GM23248 (cell line): ENCODE results near the gene PGP. TPM values are rescaled to one million over a fixed set of nuclear protein-coding genes. Genes with fewer than 3 reads are reported as not detected.

ENCODE experiments used
- DNase-seq: peaks from one replicate; pipeline ENCODE4 v3.0.0-alpha.2; 2015
- H2AFZ ChIP-seq: fragments of 200-600 bp; sonication (generic); 2 replicates; pipeline ENCODE4 v1.6.1; 2016; ENCODE audit warnings: antibody characterized with exemption
- H3F3A ChIP-seq: fragments of 200-600 bp; sonication (generic); 2 replicates; pipeline ENCODE4 v1.6.1; 2016; ENCODE audit warnings: mild to moderate bottlenecking, antibody characterized with exemption, mixed run types; ENCODE audit not compliant: insufficient read depth
- H3K27ac ChIP-seq: fragments of 200-600 bp; sonication (generic); 2 replicates; pipeline ENCODE4 v1.5.1; 2016; ENCODE audit warnings: mild to moderate bottlenecking
- H3K27me3 ChIP-seq: fragments of 200-600 bp; sonication (generic); replicated peaks from 2 replicates; pipeline ENCODE4 v1.6.1; 2016; ENCODE audit warnings: mild to moderate bottlenecking; ENCODE audit not compliant: insufficient read depth
- H3K36me3 ChIP-seq: fragments of 200-600 bp; sonication (generic); 2 replicates; pipeline ENCODE4 v1.6.1; 2016; ENCODE audit warnings: low read depth, mild to moderate bottlenecking
- H3K4me1 ChIP-seq: fragments of 200-600 bp; sonication (generic); 2 replicates; pipeline ENCODE4 v1.6.1; 2016; ENCODE audit warnings: mild to moderate bottlenecking; ENCODE audit not compliant: insufficient read depth
- H3K4me2 ChIP-seq: fragments of 200-600 bp; sonication (generic); one replicate; pipeline ENCODE4 v1.6.1; 2016; ENCODE audit warnings: mild to moderate bottlenecking; ENCODE audit not compliant: unreplicated experiment
- H3K4me3 ChIP-seq: fragments of 200-600 bp; sonication (generic); 2 replicates; pipeline ENCODE4 v1.5.1; 2016; ENCODE audit warnings: mild to moderate bottlenecking
- H3K79me2 ChIP-seq: fragments of 200-600 bp; sonication (generic); 2 replicates; pipeline ENCODE4 v1.6.1; 2016; ENCODE audit warnings: mild to moderate bottlenecking; ENCODE audit not compliant: insufficient read depth
- H3K9ac ChIP-seq: fragments of 200-600 bp; sonication (generic); 2 replicates; pipeline ENCODE4 v1.6.1; 2016; ENCODE audit warnings: mild to moderate bottlenecking
- H3K9me2 ChIP-seq: fragments of 200-600 bp; sonication (generic); 2 replicates; pipeline ENCODE4 v1.6.1; 2016; ENCODE audit warnings: mixed run types, mild to moderate bottlenecking, moderate library complexity; ENCODE audit not compliant: insufficient read depth
- H3K9me3 ChIP-seq: fragments of 200-600 bp; sonication (generic); one replicate; pipeline ENCODE4 v1.6.1; 2017; ENCODE audit warnings: low read depth
- H4K20me1 ChIP-seq: fragments of 200-600 bp; sonication (generic); 2 replicates; pipeline ENCODE4 v1.6.0; 2016; ENCODE audit not compliant: insufficient read depth
- EZH2 ChIP-seq: fragments of 200-600 bp; sonication (generic); IDR thresholded peaks from 2 replicates; pipeline ENCODE4 v1.6.1; 2018; ENCODE audit warnings: antibody characterized with exemption, mild to moderate bottlenecking; ENCODE audit not compliant: insufficient read depth, poor library complexity, severe bottlenecking
- EZH2phosphoT487 ChIP-seq: fragments of 200-600 bp; sonication (generic); IDR thresholded peaks from 2 replicates; pipeline ENCODE4 v1.6.1; 2018; ENCODE audit warnings: antibody characterized with exemption, moderate library complexity, mild to moderate bottlenecking, low read depth; ENCODE audit not compliant: insufficient read depth
- WGBS, 2 experiments: methylation state at CpG; one replicate each; pipeline ENCODE4 v1.1.6; 2015 to 2017; ENCODE audit warnings: low lambda C conversion rate in 2 of 2, low coverage in 1 of 2; ENCODE audit errors: missing lambda C conversion rate in 2 of 2; 5-methylcytosine and 5-hydroxymethylcytosine counted together
- in situ Hi-C: fragments of 300-500 bp; cut with MboI; formaldehyde crosslinking; loops from 2 replicates; pipeline ENCODE4 v1.15.0; 2020
- polyA plus RNA-seq: library from polyadenylated mRNA; unstranded; fragments of >200 nt; fragmentation: Nextera tagmentation; extraction: Ambion mirVana; gene quantifications from 2 replicates; pipeline ENCODE4 v1.2.1, GENCODE V29; 2016
- total RNA-seq: library from RNA; depleted of rRNA; stranded (reverse); fragments of >200 nt; shearing (Covaris generic); gene quantifications from 2 replicates; pipeline ENCODE4 v1.2.3, GENCODE V29; 2014

The PGP gene
- total and polyA plus RNA-seq, 2 experiments from 2014 or later, result 10.1 to 25.5 TPM

DNA sequence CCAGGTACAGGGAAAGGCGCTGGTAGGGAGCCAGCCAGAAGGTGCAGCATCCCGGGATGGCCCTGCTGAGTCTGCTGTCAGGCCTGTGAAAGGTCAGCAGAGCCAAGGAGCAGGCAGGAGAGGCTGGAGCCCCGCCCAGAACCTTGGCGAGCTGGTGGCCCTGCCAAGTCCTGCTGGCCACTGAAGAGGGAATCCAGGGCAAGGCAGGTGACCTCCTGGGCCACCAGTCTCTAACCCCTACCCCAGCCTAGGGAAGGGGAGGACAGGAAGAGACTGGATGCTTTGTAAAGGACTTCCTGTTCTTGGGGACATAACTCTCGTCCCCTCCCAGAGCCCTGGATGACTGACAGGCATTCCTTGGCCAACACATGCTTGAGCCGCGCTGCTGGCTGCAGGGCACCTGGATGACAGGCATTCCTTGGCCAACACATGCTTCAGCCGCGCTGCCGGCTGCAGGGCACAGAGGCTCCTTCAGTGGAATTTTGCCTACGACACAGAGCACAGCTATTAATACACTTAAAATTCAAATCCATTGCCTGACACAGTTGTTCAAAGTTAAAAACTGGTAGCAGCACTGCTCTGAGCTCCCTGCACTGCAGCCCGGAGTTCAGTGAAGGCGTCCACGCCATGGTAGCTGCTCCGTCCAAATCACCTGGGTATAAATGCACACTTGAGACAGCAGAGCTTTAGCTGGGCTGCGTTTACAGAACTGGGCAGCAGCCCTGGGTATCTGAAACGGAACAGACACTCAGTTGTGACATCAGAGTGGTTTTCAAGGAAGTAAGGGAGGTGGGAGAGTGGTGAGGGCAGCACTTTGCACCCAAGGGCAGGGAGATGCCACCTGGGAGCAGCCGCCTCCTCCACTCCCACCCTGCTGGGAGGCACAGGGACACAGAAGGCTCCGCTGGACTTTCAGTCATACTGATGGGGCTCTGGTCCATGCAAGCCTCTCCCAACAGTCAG lies 2.0 kb downstream of the PGP start:
- peak overlapping the region; percentile 87 for H3K9ac ChIP-seq

GRCh38 chr16:2211923-2212347 lies 2.7 kb downstream of the PGP start:
- Histone ChIP-seq H3K9me2 (no peaks in the 10 kb centered on the region), H3K4me3 (no peak overlapping the region), H2AFZ (no peak overlapping the region), H4K20me1 (no peaks in the 10 kb centered on the region), H3K4me1 (peaks cover 10% of the 10 kb centered on the region; the same call in 1 of the 2 replicates), H3F3A (no peaks in the 10 kb centered on the region), H3K9me3 (no peaks in the 10 kb centered on the region), H3K27me3 (no peaks in the 10 kb centered on the region), H3K36me3 (no peaks in the 10 kb centered on the region), H3K27ac (no peak overlapping the region), H3K9ac (no peak overlapping the region), H3K79me2 (peaks cover 28% of the 10 kb centered on the region), H3K4me2 (no peak overlapping the region)
- no peak for DNase-seq
- WGBS, 2 experiments, result 82 to 84% methylated on average over 11 of the region's 11 CpGs
- in situ Hi-C loops, result no loop called here
- TF ChIP-seq EZH2, result no peak
- TF ChIP-seq EZH2phosphoT487, result no peak

More for the DNA sequence above, 2.0 kb downstream of the PGP start:
- H3K9me2 ChIP-seq, result no peaks in the 10 kb centered on the region
- 57 to 66% methylated on average over 19 of the region's 19 CpGs for WGBS, 2 experiments
- no peaks in the 10 kb centered on the region for H3K36me3 ChIP-seq
- H3K27ac ChIP-seq, result no peak overlapping the region
- peaks cover 10% of the 10 kb centered on the region; the same call in 1 of the 2 replicates for H3K4me1 ChIP-seq
- H3K4me3 ChIP-seq, result peak overlapping the region; percentile 72
- H3K9me3 ChIP-seq, result no peaks in the 10 kb centered on the region
- no peaks in the 10 kb centered on the region for H3F3A ChIP-seq
- peak overlapping the region; percentile 87 for H3K4me2 ChIP-seq
- no peak overlapping the region for H2AFZ ChIP-seq
- in situ Hi-C loops, result no loop called here
- H3K27me3 ChIP-seq, result no peaks in the 10 kb centered on the region
- no peak for DNase-seq
- no peaks in the 10 kb centered on the region for H4K20me1 ChIP-seq
- TF ChIP-seq EZH2phosphoT487, result no peak
- no peak for TF ChIP-seq EZH2
- H3K79me2 ChIP-seq, result peaks cover 27% of the 10 kb centered on the region

DNA sequence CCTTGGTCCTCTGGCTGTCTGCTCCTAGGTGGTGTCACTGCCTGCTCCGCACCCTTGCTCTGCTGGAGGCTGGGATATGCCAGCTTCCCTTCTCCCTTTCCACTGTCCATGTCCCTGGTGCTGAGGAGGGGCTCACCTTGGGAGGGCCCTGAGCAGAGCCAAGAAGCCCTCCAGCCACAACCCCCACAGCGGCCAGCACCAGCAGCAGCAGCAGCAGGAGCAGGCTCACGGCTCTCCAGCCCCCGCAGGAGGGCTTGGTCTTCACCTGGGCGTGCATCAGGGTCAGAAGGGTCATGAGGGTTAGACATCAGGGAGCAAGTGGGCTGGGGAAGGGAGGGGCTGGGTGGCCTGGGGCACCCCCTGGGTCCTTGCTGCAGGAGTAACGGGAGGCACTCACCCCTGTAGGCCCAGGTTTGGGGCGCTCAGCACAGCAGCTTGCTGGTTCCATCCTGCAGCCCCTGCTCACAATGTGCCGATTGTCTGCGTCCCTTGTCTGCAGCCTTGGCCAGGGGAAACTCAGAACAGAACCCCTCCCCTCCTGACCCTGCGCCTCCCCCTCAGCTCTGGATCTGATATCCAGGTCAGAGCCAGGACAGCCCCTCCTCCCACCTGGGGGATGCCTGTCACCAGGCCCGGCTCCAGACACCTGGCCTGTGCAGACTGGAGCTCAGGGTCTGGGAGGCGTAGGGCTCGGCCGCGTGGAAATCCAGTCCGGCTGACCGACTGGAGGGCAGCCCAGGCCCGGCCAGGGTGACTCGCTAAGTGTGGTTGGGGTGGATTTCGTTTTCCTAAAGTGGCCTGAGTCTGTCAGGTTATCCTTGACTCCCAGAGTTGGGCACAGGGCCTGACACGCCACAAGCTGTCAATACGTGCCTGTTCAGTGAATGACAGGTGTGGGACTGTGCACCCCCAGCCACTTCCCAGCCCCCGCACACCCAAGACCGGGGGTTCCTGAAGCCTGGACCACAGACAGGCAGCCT lies 4.0 kb downstream of the PGP start, which contains the start of gene BRICD5:
TSS of gene BRICD5 (minus strand) at position 478 of the 980 bp plus-strand sequence. CDS start at position 448, 30 bp downstream.
- Histone ChIP-seq H3K4me3 (no peak within 1 kb of the TSS), H4K20me1 (no peaks in the 10 kb centered on the region), H3K4me2 (no peak within 1 kb of the TSS), H3K9me3 (no peaks in the 10 kb centered on the region), H3K4me1 (peaks cover 14% of the 10 kb centered on the region), H3F3A (no peaks in the 10 kb centered on the region), H3K79me2 (peaks cover 39% of the 10 kb centered on the region), H2AFZ (no peak within 1 kb of the TSS), H3K9me2 (no peaks in the 10 kb centered on the region), H3K36me3 (no peaks in the 10 kb centered on the region), H3K27me3 (no peaks in the 10 kb centered on the region), H3K27ac (no peak within 1 kb of the TSS), H3K9ac (no peak within 1 kb of the TSS)
- DNase-seq, result no peak
- no peak for TF ChIP-seq EZH2phosphoT487
- no peak for TF ChIP-seq EZH2
- WGBS, 2 experiments, result 82 to 84% methylated on average over 24 of the region's 24 CpGs
- in situ Hi-C loops, result no loop called here

- WGBS, 2 experiments, result 93 to 97% methylated on average over 11 to 17 of the region's 17 CpGs
Observed at GRCh38 chr16:2210009-2210332, 4.7 kb downstream of the PGP start.

More at GRCh38 chr16:2210009-2210332, 4.7 kb downstream of the PGP start:
- no peak overlapping the region for H3K9ac ChIP-seq
- H3K79me2 ChIP-seq, result peaks cover 40% of the 10 kb centered on the region
- no peaks in the 10 kb centered on the region for H3K27me3 ChIP-seq
- H4K20me1 ChIP-seq, result no peaks in the 10 kb centered on the region
- H3K4me1 ChIP-seq, result peaks cover 14% of the 10 kb centered on the region
- in situ Hi-C loops, result no loop called here
- TF ChIP-seq EZH2phosphoT487 (no peak), EZH2 (no peak)
- no peaks in the 10 kb centered on the region for H3F3A ChIP-seq
- H3K4me2 ChIP-seq, result no peak overlapping the region
- H3K27ac ChIP-seq, result no peak overlapping the region
- DNase-seq, result no peak
- no peak overlapping the region for H2AFZ ChIP-seq
- H3K4me3 ChIP-seq, result no peak overlapping the region
- H3K36me3 ChIP-seq, result no peaks in the 10 kb centered on the region
- H3K9me2 ChIP-seq, result no peaks in the 10 kb centered on the region
- no peaks in the 10 kb centered on the region for H3K9me3 ChIP-seq
